Spleen (tissue), 7 donors: ENCODE data around the gene RRBP1.

Experiments used
- CTCF ChIP-seq, 11 experiments: fragments of 200-600 bp in 7 of 11; fragments of 450-650 bp in 4 of 11; sonication (generic) in 4 of 11; IDR thresholded peaks in 8 of 11; conservative IDR thresholded peaks in 3 of 11; 1 replicate in 7 of 11; 2 replicates in 4 of 11; pipeline versions ENCODE4 v1.4.0 to v1.8.0; 2016 to 2021; ENCODE audit warnings: antibody characterized with exemption in 11 of 11, inconsistent platforms in 4 of 11, mild to moderate bottlenecking in 1 of 11
- POLR2A ChIP-seq, 3 donors: fragments of 450-650 bp; IDR thresholded peaks; one replicate each; pipeline ENCODE4 v1.5.1; 2017; ENCODE audit warnings: antibody characterized with exemption in 3 of 3, mild to moderate bottlenecking in 1 of 3
- donor health status: DM: no; HTN: no; CAD: no; lungs with moderate emphysema.
- donor health status: DM: no; HTN: no; CAD: no.
- donor health status: DM: no; HTN: no; CAD: no.

GRCh38 chr20:17716331-17716730, 34.3 kb upstream of the RRBP1 start:
- TF ChIP-seq POLR2A (IDR thresholded peaks at IDR 0.05) (no peak), CTCF (IDR thresholded peaks at IDR 0.05 in 8 of 11, conservative IDR thresholded peaks at IDR 0.05 in 3 of 11) (no peak)
